ENCODE data around the gene SNU13.

DNA sequence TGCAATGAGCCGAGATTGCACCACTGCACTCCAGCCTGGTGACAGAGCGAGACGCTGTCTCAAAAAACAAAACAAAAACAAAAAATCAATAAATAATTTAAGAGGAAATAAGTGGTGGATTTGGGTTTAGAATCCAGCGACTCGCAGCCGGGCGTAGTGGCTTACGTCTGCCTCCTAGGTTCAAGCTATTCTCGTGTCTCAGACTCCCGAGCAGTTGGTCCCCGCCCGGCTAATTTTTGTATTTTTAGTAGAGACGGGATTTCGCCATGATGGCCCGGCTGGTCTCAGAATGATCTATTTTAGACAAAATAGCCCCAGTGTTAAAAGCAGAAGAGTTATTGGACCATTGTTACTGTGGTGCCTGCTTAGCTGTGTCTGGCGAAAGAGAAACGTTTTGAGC, 29.8 kb downstream of the SNU13 start:
- TF ChIP-seq GATA2 (IDR thresholded peaks at IDR 0.05; ENCODE audit: low read depth, low read length) (no peak), GATA3 (IDR thresholded peaks at IDR 0.05; ENCODE audit: low read depth, low read length) (no peak)
